Activated naive CD4-positive, alpha-beta T cell treated with anti-CD3 and anti-CD28 coated beads, Interleukin-2, amount 10 ng/mL, durations not matched to agents 7 days and 5 days (primary cell): ENCODE data around the gene RGS12.

ENCODE experiments used
- CTCF ChIA-PET: fragments of 350-600 bp; sonication (Branson Sonifier 250); formaldehyde crosslinking; loops from one replicate; lab custom pipeline; 2021; ENCODE audit warnings: antibody characterized with exemption; lab: Charles Lee
- DNase-seq: peaks from one replicate; pipeline ENCODE4 v3.0.0-alpha.2; 2020
- H3K27ac Mint-ChIP-seq: one replicate; pipeline ENCODE4 v1.8.0; 2021; ENCODE audit warnings: mild to moderate bottlenecking, moderate library complexity, mixed read lengths
- H3K27me3 Mint-ChIP-seq: one replicate; pipeline ENCODE4 v1.8.0; 2021; ENCODE audit warnings: mild to moderate bottlenecking, mixed read lengths
- H3K36me3 Mint-ChIP-seq: one replicate; pipeline ENCODE4 v1.8.0; 2021; ENCODE audit warnings: mixed read lengths
- H3K4me1 Mint-ChIP-seq: one replicate; pipeline ENCODE4 v1.8.0; 2021; ENCODE audit warnings: mixed read lengths
- H3K4me3 Mint-ChIP-seq: one replicate; pipeline ENCODE4 v1.8.0; 2021; ENCODE audit warnings: mild to moderate bottlenecking, moderate library complexity, mixed read lengths
- H3K9me3 Mint-ChIP-seq: one replicate; pipeline ENCODE4 v1.8.0; 2021; ENCODE audit warnings: mixed read lengths

Gene RGS12

DNA sequence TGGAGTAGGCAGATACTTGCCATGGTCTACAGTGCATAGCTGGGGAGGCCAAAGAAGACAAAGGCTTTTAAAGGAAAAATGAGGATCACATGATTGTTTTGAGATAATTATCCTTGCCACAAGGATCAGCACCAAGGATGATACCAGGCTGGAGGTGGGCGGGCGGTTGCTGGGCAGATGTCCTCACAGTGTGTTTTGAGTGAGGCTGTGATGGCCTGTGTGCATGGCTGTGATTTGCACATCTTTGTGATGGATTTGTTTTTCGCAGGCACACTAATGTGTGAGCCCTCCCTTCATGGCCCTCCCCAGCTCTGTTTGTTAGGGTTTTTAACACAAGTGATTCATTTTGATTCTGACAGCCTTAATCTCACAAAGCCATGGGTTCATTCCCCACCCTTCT, 46.8 kb downstream of the RGS12 start:
- Mint-ChIP-seq H3K9me3 (no peaks in the 10 kb centered on the region), H3K27ac (no peak overlapping the region), H3K27me3 (no peaks in the 10 kb centered on the region), H3K36me3 (no peaks in the 10 kb centered on the region), H3K4me3 (no peak overlapping the region), H3K4me1 (peaks cover 9% of the 10 kb centered on the region)
- no peak for DNase-seq
- CTCF ChIA-PET = no interaction called here

DNA sequence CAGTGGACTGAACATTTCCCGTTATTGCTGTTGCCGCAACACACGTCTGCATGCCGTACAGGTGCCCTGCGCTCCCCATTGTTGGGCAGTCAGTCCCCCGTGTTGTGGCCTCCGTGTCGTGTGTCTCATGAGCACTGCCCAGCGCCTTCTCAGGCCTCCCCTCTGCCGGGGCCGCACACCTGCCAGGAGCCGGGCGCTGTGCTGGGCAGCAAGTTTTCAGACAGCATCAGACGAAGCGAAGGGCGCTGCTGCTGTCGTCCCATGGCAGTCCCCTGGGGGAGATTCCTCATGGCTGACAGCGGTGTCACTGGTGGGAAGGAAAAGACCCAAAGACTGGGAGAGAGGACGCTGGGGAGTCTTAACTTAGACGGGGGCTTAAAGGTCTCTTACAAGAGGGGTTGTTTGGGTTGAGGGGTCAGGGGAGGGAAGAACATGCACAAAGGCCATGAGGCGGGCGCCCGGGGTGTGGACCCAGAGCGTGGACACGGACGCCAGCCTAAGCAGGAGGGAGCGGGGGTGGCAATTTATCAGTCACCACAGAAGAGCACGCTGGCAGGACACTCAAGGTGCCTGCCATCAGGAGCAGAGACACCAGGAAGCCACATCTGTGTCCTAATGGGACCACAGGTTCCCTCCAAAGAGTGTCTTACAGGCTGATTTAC, 47.3 kb downstream of the RGS12 start:
- no peak overlapping the region for H3K27ac Mint-ChIP-seq
- peaks cover 9% of the 10 kb centered on the region for H3K4me1 Mint-ChIP-seq
- CTCF ChIA-PET = no interaction called here
- no peak overlapping the region for H3K4me3 Mint-ChIP-seq
- H3K9me3 Mint-ChIP-seq = no peaks in the 10 kb centered on the region
- H3K36me3 Mint-ChIP-seq = no peaks in the 10 kb centered on the region
- H3K27me3 Mint-ChIP-seq = no peaks in the 10 kb centered on the region
- DNase-seq = no peak

- H3K36me3 Mint-ChIP-seq = no peaks in the 10 kb centered on the region
- DNase-seq = no peak
- CTCF ChIA-PET = no interaction called here
Measured at GRCh38 chr4:3340700-3341083, 47.9 kb downstream of the RGS12 start.

GRCh38 chr4:3341760-3342159, 48.9 kb downstream of the RGS12 start:
- Mint-ChIP-seq H3K4me1 (peaks cover 16% of the 10 kb centered on the region), H3K27me3 (no peaks in the 10 kb centered on the region), H3K27ac (no peak overlapping the region), H3K36me3 (no peaks in the 10 kb centered on the region), H3K9me3 (no peaks in the 10 kb centered on the region), H3K4me3 (no peak overlapping the region)
- CTCF ChIA-PET = interaction anchor here (0.9 kb wide), 1 partner anchor 102 kb away, joined by 3 read pairs; no protein-coding TSS in a partner anchor
- DNase-seq = no peak

More at GRCh38 chr4:3340700-3341083, 47.9 kb downstream of the RGS12 start:
- Mint-ChIP-seq H3K27me3 (no peaks in the 10 kb centered on the region), H3K4me3 (no peak overlapping the region), H3K27ac (no peak overlapping the region), H3K4me1 (peaks cover 9% of the 10 kb centered on the region), H3K9me3 (no peaks in the 10 kb centered on the region)

DNA sequence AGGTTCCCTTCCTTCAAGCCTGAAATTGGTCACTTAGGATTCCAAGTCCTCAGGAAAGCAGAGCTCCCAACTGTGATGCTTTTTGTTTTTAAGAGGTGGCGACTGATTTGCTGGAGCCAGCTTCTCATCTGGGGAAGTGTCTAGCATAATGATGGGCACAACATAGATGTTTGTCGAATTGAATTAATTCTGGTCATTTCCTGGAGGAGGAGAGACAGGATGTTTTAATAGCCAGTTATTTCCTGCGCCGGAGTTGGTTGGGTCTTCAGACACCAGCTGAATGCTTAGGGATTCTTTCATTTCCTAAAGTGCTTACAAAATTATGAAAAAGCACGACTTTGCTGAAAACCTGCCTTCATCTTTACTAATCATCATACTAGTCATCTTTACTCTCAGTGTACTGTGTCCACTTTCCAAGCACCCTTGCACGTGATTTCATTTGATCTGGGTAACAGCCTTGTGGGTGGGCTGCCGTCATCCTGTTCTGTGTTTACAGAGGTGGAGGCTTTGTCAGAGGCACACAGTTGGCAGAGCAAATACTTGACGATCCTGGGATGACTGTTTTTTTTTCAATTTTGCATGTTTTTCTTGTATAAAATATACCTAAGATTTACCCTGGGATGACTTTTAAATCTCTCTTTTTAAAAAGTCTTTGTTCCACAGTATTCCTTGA, 49.5 kb downstream of the RGS12 start:
- CTCF ChIA-PET = interaction anchor here (0.9 to 2.4 kb wide), 2 partner anchors 102 to 138 kb away, joined by 3 to 7 read pairs; no protein-coding TSS in a partner anchor

More for the DNA sequence above, 49.5 kb downstream of the RGS12 start:
- Mint-ChIP-seq H3K4me1 (peaks cover 16% of the 10 kb centered on the region), H3K9me3 (no peaks in the 10 kb centered on the region), H3K27me3 (no peaks in the 10 kb centered on the region), H3K36me3 (no peaks in the 10 kb centered on the region), H3K4me3 (no peak overlapping the region), H3K27ac (no peak overlapping the region)
- no peak for DNase-seq
